NCI-H1048 (cell line): Measurements from ENCODE around the gene FBXL17.

Source experiments
- DNase-seq: peaks from one replicate; lab custom pipeline; 2025; lab: John Stamatoyannopoulos, UW

The FBXL17 gene

DNA sequence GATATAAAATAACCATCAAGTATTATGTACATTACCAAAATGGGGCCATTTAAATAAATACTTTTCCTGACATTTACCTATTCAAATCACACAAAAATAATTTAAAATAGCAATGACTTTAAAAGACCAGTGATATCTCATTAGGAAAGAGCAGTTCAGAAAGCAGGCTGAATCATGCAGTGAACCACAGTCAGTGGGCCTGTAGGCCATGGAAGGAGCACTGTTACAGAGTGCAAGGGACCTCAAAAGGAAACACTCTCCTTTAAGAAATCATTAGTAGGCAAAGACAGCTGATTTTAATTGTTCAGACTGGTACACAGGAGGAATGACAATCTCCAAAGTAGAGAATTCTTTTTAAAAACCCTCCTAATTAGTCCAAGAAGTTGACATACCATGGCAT, 427.6 kb downstream of the FBXL17 start:
- DNase-seq = no peak

DNA sequence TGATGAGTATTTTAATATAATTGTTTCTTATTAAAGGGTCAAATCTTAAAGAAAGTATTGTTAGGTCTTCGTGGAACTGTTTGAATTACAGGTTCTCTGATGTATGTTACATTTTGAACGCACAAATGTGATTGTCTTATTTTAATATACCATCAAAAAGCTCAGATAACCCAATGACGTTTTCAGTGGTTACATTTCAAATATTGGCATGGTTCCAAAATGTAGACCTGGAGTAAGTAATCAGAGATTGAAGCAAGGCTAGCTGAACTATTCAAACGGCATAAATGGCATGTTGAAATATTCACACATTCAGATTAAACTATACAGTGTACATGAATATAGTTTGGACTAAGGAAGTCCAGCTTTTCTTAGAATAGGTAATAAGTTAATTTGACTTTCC, 429.4 kb downstream of the FBXL17 start:
- no peak for DNase-seq

DNA sequence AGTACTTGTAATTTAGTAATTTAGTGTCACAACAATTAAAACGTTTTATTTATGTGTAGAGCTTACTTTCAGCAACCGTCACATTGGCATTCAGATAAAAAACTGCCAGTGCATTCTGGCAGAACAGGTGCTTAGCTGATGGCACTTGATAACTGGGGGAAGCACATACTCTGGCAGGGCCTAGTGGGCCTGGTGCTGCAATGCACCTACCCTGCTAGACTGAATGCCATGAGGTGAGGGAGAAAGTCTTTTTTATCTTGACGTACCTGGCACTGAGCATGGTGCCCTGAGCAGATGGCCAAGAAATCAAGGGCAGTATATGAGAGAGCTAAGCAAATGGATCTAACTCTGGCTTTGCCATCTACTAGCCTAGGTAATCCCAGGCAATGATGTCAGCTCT, 430.6 kb downstream of the FBXL17 start:
- DNase-seq = no peak

DNA sequence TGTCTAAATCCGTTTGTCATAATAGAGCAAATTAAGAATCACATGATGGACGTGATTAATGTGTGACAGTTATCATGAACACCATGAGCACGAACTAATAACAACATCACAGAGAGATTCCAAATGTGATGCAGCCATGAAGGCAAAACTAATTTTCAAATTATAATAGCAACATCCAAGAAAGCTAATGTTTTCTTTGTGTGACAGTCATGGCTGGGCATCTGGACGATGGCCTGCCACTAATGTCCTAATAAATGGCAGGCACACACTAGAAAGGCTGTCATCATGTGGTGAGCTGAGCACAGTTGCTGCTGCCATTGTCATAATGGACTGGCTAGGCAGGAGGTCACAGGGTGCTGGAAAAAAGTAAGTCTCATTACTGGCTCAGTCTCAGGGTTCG, 431.1 kb downstream of the FBXL17 start:
- no peak for DNase-seq

DNA sequence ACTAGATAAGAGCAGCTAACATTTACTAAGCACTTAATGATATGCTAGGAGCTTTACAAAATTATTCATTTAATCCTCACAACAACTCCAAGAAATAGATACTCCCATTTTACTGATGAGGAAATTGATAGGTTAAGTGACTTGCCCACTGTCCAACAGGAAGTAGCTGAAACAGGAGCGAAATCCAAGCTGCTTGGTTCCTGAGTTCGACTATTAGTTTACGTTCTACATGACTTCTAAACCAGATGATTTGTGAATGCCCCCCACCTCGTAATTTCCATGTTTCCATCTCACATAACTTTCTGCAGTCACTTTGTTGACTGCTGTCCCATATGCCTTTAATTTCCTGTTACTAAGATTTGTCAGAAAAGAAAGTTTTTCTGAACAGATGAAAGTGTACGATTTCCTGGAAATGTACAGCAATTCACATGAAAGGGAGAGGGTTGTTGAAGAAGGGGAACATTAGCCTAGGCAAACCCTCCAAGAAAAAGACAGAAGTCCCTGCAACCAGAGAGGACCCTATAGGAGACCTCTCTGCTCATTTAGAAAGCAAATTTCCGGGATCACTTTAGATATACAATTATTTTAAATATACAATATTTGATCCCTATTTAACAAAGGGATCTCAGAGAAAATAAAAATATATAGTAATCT, 432.1 kb downstream of the FBXL17 start:
- no peak for DNase-seq

DNA sequence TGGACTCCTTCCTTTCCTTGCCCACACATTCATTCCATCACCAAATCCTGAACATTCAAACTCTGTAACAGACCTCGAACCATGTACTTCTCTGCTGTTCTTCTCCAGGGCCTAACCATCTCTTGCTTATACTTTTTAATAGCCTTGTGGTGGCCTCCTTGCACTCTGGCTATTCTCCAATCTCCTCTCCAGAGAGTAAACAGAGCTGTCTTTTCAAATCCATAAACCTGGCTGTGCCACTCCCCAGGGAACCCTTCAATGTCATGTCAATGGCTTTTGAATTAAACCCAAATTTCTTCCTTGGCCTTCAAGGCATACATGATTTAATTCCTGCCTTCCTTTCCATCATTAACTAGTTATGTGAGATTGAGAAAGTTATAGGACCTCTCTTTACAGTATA, 433.5 kb downstream of the FBXL17 start:
- no peak for DNase-seq

DNA sequence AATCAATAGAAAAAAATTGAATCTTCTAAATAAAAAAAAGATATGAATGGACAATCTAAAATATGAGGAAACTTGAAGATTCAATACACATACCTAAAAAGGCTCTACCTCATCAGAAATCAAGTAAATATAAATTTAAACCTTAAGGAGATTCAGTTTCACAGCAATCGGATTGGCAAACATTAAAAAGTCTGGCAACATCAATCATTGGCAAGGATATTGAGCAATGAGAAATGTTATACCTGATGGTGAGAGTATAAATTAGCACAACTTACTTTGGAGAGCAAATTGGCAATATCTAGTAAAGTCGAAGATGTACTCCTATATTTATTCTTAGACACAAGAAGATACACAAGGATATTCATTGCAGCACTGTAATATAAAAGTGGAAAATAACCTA, 436.8 kb downstream of the FBXL17 start:
- DNase-seq = no peak

DNA sequence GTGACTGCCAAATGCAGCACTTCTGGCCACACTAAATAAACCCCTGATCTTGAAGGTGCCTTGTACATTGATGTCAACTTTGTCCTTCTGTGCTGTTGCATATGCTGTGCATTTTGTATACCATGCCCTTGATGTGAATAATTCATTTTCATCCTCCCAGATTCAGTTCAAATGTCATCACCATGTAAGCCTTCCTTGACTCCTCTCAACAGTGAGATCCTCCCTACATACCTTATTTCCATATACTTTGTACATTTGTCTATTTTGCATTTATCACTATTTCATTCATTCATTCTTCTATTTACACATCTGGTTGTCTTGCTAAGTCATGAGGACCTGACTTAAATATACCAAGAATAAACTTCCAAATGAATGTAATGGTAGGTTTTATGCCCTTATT, 438.0 kb downstream of the FBXL17 start:
- DNase-seq = no peak

DNA sequence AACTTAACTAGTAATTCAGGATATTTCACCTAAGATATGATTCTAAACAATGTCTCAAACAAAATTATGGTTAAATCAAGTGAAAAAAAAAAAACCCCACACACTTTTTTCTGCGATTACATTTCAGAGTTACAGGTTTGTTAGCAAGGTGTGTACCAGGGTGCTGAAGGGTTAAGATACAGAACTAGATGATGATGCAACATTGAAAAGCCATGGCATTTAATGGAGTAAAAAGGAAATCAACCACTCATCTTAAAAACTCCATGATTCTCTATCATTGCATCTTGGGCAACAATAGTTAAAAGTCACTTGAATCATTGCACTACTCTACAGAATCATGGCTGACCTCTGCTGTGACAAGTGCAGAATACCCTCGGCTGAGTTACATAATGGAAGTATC, 440.9 kb downstream of the FBXL17 start:
- DNase-seq = no peak

DNA sequence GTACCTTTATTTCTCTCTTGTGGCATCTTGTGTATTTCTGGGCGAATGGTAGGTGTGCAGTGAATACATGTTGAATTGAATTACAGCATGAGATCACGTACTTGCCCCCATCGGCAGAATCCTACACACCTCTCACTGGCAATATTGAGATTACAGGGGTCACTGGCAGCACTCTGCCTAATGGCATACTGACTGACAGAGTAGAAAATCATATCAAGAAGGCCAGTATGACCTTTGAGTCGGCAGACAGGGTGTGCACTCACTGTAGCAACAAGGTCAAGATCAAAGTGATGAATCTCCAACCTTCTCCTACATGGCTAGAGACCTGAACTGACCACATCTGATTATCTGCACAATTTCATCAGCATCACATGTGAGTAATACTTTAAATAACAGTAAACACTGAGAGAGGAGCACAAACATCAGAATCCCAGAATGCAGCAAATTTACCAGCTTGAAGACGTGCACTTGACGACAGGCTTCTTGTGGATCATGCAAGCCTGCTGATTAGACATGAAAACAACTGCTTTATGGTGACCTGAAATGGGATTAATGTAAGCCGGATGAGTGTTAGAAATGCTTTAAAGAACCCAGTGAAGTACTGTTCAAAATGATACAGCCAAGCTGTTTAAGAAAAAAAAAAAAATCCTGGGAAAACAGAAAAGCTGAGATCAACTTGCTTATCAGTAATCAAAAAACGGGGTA, 444.1 kb downstream of the FBXL17 start:
- no peak for DNase-seq

DNA sequence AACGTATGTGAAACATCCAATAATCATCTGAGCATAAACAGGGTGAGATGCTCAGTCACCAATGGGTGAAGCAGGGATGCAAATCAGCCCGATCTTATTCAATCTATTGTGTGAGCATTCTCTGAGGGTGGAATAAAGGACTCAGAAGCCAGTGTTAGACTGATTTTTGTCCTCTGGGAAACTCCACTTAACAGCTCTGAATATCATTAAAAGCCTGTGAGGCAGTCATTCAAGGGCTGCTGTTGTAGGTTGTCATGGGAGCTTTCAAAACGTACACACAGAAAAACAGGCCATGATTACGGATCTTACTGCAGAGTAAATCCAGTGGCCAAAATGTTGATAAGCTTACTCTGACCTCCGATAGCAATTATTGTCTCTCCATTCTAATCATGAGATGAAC, 444.7 kb downstream of the FBXL17 start:
- DNase-seq = no peak

DNA sequence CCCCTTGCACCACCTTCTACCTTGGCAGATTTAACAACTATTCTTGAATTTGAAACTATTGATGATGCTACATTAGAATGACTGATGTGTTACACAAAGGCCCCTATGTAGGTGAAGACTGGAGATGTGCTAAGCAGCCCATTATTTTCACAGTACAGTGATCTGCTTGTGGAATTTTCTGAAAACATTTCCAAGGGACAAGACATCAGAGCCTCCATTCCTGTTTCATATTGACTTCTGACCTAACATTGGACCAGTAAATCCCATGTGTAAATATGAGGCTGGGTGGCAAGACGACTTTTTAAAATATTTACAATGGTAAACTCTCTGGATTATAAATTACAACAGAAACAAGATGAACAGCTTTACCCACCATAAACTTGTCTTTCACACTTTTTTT, 445.4 kb downstream of the FBXL17 start:
- DNase-seq = no peak

DNA sequence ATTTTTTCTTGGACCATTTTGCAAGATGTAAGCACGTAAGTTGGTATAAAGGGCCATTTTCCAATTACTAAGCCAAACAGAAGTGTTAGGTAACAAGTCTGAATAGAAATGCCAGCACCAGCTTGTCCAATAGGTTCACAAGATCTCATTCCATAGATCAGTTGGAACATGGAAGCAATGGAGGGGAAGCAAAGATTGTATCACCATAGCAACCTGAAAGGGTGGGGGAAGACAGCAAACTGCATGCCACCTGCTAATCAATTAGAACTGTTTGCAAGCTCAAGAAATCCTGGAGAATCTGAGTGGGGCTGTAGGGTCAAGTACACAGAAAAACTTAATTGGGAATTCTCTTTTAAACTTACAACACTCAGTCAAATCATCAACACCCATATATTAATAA, 446.3 kb downstream of the FBXL17 start:
- DNase-seq = no peak

DNA sequence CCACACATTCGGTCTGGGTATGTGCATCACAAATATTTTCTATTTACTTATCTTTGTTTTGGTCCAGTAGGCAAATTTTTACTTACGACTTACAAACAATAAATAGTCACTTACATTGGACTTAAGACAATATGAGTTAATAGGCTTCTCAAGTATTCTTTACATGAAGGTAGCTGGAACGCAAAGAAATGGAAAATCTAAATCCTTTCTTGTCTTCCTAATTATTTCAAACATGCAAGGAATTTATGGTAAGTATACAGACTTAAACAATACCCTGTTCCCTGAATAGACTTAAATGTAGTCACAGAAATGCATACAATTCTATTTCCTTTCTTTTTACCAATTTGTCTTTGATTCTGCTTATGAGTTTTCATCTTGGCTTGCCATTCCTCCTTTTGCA, 448.6 kb downstream of the FBXL17 start:
- no peak for DNase-seq

DNA sequence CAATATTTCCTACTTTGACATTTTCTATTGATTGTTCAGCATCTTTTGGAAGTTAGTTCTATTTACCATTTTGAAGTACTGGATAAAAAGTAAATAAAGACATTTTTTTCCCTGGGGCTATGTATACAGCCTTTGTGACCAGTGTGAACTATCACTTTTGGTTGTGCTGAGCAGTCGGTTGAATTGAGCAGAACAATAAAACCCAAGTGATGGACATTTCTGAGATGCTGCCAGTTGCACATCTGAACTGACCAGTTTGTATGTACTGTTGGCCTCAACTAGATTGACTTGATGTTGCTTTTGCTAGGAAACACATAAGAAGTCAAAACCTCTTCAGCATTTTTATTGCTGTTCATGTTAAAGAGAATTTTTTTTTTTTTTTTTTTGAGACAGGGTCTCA, 451.0 kb downstream of the FBXL17 start:
- DNase-seq = no peak

DNA sequence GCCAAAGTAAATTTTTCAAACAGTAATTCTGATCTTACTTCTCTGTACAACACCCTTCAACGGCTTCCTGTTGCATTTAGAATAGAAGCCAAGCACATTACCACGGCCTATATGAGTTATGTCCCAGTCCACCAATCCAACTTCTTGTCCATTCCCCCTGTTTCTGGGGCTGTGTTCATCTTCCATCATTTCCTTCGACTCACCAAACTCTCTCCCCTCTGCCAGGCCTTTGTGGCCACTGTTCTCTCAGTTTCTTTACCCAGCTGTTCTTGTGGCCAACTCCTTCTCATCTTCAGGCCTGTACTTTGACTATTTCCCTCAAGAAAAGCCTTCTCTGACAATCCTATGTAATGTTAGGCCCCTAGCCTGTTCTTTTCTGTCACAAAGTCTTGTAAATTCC, 451.8 kb downstream of the FBXL17 start:
- DNase-seq = no peak

DNA sequence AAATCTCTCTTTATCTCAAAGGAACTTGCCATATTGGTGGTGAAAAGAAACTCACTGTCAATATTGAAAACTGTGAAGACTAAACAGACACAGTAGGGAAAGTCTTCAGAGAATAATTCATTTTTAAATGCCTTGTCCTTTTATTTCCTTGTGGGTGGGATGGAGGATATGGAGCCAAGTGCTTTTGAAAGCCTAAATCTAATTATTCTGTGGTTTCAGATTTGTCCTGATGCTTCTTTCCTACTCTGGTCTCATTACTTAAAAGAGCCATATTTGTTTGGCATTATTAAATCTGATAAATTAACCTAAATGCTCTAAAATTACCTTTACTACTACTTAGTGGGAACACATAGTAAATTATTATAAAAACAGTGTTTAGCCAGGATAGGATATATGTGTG, 452.8 kb downstream of the FBXL17 start:
- DNase-seq = no peak

DNA sequence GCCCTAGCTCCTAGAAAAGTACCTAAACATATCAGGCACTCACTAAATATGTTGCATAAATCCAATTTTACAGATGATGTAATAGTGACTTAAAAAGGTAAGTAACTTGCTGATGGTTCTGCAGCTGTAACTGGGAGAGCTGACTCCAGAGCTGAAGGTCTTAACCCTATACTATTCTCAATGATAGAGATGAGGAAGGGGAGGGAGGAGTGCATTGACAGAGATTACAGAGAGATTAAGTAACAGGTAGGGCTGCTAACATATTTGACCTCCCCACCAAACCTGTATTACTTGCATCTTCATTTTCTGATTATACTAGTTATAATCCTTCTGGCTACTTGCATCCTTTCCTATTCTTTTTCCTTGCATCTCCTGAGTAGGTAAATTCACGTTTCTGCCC, 455.8 kb downstream of the FBXL17 start:
- DNase-seq = no peak

DNA sequence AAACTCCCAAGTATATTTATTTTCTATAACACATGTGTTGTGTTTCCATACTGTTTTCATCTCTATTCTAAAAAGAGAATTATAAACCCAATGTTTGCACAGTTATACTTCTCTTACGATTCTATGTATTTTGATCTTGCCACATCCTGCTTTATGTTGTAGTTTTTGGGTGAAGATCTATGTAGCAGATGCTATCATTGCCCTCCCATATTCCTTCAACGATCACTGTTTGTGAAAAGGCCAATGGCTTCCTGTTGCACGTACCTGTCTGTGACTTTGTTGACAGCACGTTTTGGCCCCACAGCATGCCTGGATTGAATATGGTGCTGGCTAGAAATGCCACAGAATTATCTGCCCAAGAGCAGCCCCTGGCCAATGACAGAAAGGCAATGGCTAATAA, 456.7 kb downstream of the FBXL17 start:
- DNase-seq = no peak

DNA sequence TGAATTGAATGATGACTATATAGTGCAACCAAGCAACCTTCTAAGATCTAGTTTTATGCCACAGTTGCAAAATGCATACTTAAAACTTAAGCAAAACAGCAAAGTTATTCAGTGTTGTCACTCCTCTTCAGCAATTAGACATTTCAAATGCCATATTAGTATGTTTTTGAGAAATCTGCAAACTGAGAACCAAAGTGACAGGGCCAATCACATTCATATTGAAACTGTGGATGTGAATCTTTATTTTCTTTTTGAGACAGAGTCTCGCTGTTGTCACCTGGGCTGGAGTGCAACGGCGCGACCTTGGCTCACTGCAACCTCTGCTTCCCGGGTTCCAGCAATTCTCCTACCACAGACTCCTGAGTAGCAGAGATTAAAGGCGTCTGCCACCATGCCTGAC, 461.9 kb downstream of the FBXL17 start:
- no peak for DNase-seq

DNA sequence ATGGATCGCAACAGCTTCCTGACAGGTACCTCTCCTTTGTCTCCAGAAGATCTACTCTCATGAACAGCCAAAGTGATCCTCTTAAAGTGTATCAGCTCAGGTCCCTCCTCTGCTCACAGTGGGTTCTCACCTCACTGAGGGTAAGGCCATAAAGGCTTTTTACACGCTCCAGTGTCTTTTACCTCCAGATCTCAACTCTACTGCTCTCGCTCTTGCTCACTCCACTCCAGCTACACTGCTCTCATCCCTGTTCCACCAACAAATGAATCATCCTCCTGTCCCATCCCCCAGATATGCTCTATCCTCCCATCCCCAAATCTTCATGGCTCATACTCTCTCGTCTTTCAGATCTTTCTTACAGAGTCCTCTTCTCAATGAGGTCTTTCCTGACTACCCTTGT, 462.5 kb downstream of the FBXL17 start:
- no peak for DNase-seq

DNA sequence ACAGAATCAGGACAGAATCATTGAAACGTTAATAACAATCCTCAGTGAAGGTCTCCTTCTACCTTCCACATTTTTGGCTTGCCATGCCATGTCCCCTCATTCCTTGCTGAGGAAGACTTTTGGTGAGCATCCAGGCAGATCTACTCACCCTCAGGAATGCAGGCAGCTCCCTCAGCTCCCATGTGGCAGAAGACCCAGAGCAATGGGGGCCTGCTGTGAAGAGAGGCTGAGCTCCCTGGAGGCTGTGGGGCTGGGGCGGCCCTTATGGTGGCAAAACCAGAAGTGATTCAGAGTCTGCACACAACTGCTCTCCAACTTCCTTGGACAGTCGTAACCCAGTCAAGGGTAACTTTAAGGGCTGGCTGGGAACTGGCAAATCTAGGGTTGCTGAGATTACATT, 463.9 kb downstream of the FBXL17 start:
- DNase-seq = no peak

DNA sequence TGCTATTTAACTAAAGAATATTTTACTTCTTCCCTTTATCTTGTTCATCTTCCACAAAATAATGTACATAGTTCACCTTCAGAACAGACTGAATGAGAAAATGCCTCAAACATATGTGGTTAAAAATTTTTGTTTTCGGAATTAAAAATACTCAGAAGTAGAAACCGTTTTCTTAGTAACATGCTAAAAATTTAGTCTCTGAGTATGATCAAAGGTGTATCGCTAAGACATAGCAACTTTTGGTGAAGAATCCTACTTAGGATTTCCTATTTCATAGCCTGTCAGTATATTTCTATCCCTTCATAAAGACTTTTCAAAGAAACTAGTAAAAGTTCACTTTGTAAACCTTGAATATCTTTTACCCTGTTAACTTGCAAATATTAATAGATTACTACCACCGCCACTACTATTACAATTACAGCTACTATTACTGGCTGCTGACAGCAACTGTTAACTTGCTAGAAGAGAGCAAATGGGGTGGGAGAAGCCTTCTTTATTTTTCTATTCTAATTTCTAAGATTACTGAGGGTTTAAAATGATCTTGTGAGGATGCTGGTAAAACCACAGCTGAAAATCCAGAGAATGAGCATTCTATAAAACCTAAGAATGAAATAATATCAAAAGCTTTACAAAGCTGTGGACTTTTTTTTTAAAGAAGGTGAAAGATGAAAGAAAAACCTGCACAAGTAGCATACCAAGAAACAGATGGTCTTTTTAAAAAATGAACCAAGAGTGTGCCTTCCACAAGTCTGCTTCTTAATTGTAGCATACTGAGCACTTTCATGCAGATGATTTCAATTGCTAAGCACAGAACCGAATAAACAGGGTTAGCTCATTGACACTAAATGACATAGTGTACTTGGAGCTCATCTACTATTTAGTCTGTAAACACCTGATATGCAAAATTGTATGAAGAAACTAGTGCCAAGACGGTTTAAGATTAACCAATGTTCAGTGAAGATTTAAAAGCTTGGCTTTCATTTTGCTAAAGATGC, 464.9 kb downstream of the FBXL17 start:
- no peak for DNase-seq
